GM13976 (cell line): ENCODE results near the gene FGF3.

ENCODE experiments used
- DNase-seq: peaks from one replicate; pipeline ENCODE4 v3.0.0; 2012; ENCODE audit warnings: low spot score
- in situ Hi-C: fragments of 300-500 bp; cut with MboI; formaldehyde crosslinking; loops from one replicate; pipeline ENCODE4 v1.12.0; 2022; ENCODE audit warnings: low sequenced_read_pairs, mixed read lengths, inconsistent platforms; ENCODE audit not compliant: unreplicated experiment
- TF ChIP-seq, protein P1 (sequence below): IDR thresholded peaks from 2 replicates; pipeline ENCODE4 v1.5.1; 2012; ENCODE audit warnings: borderline replicate concordance, mild to moderate bottlenecking; ENCODE audit not compliant: insufficient read depth; ENCODE audit errors: extremely low read depth, missing control alignments, control extremely low read depth

FGF3 gene

DNA sequence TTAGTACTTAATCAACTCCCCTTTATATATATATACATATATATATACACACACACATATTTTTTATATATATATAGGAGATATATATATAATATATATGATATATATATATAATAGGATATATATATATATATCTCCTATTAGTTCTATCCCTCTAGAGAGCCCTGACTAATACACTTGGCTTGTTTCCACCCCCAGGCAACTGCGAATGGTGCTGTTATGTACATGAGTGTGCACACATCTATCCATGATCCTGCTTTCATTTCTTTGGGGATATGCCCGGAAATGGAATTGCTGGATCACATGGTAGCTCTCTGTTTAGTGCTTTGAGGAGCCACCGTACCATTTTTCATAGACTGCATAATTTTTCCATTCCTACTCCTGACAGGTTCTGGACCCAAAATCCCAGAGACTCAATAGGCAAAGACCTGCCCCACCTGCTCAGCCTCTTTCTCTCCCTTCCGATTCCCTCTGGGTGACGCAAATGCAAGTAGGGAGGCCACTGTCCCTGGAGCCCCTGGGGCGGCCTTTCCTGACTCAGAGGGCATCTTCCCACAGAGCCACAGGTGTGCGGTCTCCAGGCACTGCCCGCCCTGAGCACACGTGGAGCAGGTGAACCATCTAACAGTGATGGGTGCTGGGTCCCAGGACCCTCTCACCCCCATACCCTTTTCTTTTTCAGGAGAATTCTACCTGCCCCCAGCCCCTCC, 12.0 kb downstream of the FGF3 start:
- in situ Hi-C loops, result no loop called here
- TF ChIP-seq, protein P1, sequence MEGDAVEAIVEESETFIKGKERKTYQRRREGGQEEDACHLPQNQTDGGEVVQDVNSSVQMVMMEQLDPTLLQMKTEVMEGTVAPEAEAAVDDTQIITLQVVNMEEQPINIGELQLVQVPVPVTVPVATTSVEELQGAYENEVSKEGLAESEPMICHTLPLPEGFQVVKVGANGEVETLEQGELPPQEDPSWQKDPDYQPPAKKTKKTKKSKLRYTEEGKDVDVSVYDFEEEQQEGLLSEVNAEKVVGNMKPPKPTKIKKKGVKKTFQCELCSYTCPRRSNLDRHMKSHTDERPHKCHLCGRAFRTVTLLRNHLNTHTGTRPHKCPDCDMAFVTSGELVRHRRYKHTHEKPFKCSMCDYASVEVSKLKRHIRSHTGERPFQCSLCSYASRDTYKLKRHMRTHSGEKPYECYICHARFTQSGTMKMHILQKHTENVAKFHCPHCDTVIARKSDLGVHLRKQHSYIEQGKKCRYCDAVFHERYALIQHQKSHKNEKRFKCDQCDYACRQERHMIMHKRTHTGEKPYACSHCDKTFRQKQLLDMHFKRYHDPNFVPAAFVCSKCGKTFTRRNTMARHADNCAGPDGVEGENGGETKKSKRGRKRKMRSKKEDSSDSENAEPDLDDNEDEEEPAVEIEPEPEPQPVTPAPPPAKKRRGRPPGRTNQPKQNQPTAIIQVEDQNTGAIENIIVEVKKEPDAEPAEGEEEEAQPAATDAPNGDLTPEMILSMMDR, result no peak
- DNase-seq, result no peak

GRCh38 chr11:69804769-69805508, 14.3 kb downstream of the FGF3 start:
- in situ Hi-C loops, result no loop called here
- no peak for DNase-seq
- TF ChIP-seq, protein P1, result no peak

DNA sequence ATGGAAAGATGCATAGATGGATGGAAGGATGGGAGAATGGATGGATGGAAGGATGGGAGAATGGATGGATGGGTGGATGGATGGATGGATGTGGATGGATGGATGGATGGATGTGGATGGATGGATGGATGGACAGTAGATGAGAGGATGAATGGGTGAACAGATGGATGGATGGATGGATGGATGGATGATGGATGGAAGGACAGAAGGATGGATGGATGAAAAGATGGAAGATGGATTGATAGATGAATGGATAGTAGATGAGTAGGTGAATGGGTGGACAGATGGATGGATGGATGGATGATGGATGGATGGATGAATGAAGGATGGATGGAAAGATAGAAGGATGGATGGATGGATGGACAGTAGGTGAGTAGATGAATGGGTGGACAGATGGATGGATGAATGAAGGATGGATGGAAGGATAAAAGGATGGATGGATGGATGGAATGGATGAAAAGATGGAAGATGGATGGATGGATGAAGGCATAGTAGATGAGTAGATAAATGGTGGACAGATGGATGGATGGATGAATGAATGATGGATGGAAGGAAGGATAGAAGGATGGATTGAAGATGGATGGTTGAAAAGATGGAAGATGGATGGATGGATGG, 15.5 kb downstream of the FGF3 start:
- in situ Hi-C loops, result no loop called here
- TF ChIP-seq, protein P1, result no peak
- no peak for DNase-seq

DNA sequence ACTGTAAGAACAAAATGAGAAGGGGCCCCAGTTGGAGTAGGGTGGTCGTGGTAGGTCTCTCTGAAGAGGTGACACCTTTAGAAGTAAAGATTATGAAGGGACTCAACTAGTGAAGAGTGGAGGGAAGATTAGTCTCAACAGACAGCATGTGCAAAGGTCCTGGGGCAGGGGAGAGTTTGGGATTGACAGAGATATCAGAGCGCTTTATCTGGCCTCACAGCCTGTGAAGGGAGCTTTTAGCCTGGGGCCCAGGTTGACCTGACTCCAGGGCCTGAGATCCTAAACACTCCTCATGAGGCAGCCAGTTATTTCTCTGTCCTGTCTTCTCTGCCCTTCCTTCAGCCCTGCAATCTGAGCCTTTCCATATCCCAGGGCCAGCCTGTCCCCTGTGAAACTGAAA, 16.2 kb downstream of the FGF3 start:
- TF ChIP-seq, protein P1, result no peak
- in situ Hi-C loops, result no loop called here

GRCh38 chr11:69802590-69802989, 16.6 kb downstream of the FGF3 start:
- in situ Hi-C loops, result no loop called here
- TF ChIP-seq, protein P1, result no peak
- DNase-seq, result no peak

More for the DNA sequence above, 16.2 kb downstream of the FGF3 start:
- DNase-seq, result no peak

DNA sequence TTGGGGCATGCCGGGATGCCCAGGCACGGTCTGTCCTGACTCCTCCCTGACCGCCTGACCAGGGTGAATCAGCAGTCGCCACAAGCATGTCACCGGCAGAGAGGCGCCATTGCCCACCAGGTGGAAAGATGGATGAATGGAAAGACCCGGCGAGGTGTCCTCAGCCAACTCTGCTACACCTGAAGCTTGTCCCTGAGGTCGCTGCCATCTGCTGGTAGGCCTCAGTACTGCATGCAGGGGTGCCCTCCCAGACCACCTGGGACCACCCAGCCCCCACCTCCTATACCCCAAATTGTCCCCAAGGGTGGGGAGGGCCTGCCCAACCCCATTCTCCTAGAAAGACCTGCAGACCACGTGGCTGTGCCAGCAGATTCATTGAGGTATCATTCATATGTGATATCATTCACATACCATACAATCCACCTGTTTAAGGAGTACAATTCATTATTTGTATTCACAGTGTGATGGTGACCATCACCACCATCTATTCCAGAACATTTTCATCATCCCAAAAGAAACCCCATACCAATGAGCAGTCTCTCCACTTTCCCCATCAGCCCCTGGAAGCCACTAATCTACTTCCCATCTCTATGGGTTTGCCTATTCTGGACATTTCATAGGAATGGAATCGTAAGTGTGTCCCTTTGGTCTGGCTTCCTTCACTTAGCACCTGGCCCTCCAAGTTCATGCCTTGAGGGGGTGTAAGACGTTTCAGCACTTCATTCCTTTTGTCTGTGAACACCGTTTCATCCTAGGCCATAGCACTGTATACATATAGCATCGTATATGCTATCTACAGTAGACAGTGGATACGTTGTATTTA, 17.5 kb downstream of the FGF3 start:
- TF ChIP-seq, protein P1, result peak; percentile 71
- in situ Hi-C loops, result no loop called here
- DNase-seq, result peak; percentile 76
